Measurements from ENCODE around the gene BRI3BP.

BRI3BP gene

DNA sequence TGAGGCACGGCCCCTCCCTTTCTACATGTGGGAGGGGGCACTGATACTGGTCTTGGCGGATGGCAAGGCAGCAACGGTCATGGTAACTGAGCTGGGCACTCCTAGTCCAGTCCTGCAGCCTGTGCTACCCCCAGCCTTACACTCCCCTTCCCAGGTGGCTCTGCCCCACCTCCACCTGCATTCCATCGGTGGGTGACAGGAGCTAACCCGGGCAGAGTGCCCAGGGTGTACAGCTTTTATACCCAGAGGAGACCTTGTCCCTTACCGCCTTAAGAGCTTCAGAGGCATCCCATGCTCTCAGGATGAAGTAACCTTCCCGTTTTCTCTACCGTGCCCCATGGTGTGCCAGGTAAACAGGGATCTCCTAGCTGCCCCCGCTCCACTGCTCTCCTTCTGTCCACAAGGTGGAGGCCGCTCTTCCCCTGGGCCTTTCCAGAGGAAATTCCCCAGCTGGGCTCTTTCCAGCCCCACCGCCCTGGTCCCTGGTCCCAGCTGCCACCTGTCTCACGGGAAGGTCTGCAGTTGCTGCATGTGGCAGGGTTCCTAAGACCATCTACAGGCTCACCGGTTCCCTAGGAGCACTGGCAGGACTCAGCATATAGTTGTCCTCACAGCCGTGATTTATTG lies 20.5 kb downstream of the BRI3BP start:
- no peaks in the 10 kb centered on the region for H3K27me3 ChIP-seq (ENCODE audit: insufficient read depth, low read length, poor library complexity, severe bottlenecking)
- no peaks in the 10 kb centered on the region for H3K9me3 ChIP-seq (ENCODE audit: insufficient read depth, low read depth, low read length)
- H3K79me2 ChIP-seq (ENCODE audit: insufficient read depth, low read length), result peaks cover 30% of the 10 kb centered on the region; the same call in 1 of the 2 replicates
- TF ChIP-seq, protein P1, sequence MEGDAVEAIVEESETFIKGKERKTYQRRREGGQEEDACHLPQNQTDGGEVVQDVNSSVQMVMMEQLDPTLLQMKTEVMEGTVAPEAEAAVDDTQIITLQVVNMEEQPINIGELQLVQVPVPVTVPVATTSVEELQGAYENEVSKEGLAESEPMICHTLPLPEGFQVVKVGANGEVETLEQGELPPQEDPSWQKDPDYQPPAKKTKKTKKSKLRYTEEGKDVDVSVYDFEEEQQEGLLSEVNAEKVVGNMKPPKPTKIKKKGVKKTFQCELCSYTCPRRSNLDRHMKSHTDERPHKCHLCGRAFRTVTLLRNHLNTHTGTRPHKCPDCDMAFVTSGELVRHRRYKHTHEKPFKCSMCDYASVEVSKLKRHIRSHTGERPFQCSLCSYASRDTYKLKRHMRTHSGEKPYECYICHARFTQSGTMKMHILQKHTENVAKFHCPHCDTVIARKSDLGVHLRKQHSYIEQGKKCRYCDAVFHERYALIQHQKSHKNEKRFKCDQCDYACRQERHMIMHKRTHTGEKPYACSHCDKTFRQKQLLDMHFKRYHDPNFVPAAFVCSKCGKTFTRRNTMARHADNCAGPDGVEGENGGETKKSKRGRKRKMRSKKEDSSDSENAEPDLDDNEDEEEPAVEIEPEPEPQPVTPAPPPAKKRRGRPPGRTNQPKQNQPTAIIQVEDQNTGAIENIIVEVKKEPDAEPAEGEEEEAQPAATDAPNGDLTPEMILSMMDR (conservative IDR thresholded peaks at IDR 0.05; ENCODE audit: low read length), result no peak
- TF ChIP-seq EZH2phosphoT487 (IDR thresholded peaks at IDR 0.05; ENCODE audit: borderline replicate concordance), result no peak
- H3K9me2 ChIP-seq (replicated peaks; ENCODE audit: low read depth, low read length), result no peaks in the 10 kb centered on the region
- H3K4me2 ChIP-seq (ENCODE audit: low read depth, low read length, poor library complexity, severe bottlenecking), result no peak overlapping the region
- H3K4me3 ChIP-seq (ENCODE audit: low read length, poor library complexity, severe bottlenecking), result no peak overlapping the region
- no peak overlapping the region for H2AFZ ChIP-seq (ENCODE audit: low read length)
- no peaks in the 10 kb centered on the region for H3F3A ChIP-seq (ENCODE audit: low read depth)
- H3K9ac ChIP-seq (ENCODE audit: low read depth, low read length, poor library complexity, severe bottlenecking), result no peak overlapping the region
- peaks cover 63% of the 10 kb centered on the region; the same call in 1 of the 2 replicates for H3K36me3 ChIP-seq (ENCODE audit: insufficient read depth, low read length)
- H3K4me1 ChIP-seq (ENCODE audit: insufficient read depth, low read length, poor library complexity, severe bottlenecking), result no peaks in the 10 kb centered on the region
- H4K20me1 ChIP-seq (ENCODE audit: insufficient read depth, low read length, poor library complexity, severe bottlenecking), result peaks cover 4% of the 10 kb centered on the region

DNA sequence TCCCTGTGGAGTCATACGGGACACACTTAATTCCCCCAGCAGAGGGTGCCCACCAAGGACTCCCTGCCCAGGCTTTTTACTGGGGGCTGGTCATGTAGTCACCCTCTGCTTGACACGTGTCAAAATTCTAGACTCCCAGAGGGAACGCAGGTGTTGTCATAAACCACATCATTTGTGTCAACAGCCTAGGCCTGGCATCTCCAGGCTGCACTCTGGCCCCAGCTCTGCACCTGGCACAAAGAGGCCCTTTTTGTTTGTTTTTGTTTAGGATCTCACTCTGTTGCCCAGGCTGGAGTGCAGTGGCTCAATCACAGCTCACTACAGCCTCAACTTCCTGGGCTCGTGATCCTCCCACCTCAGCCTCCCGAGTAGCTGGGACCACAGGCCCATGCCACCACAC lies 21.1 kb downstream of the BRI3BP start:
- Histone ChIP-seq H3K27me3 (ENCODE audit: insufficient read depth, low read length, poor library complexity, severe bottlenecking) (no peaks in the 10 kb centered on the region), H2AFZ (ENCODE audit: low read length) (no peak overlapping the region), H4K20me1 (ENCODE audit: insufficient read depth, low read length, poor library complexity, severe bottlenecking) (peaks cover 4% of the 10 kb centered on the region), H3K36me3 (ENCODE audit: insufficient read depth, low read length) (peaks cover 65% of the 10 kb centered on the region; the same call in 1 of the 2 replicates), H3K4me1 (ENCODE audit: insufficient read depth, low read length, poor library complexity, severe bottlenecking) (no peaks in the 10 kb centered on the region), H3K9me3 (ENCODE audit: insufficient read depth, low read depth, low read length) (no peaks in the 10 kb centered on the region), H3K4me2 (ENCODE audit: low read depth, low read length, poor library complexity, severe bottlenecking) (no peak overlapping the region), H3K4me3 (ENCODE audit: low read length, poor library complexity, severe bottlenecking) (no peak overlapping the region), H3K79me2 (ENCODE audit: insufficient read depth, low read length) (peaks cover 25% of the 10 kb centered on the region; the same call in 1 of the 2 replicates), H3F3A (ENCODE audit: low read depth) (no peaks in the 10 kb centered on the region), H3K9me2 (replicated peaks; ENCODE audit: low read depth, low read length) (no peaks in the 10 kb centered on the region), H3K9ac (ENCODE audit: low read depth, low read length, poor library complexity, severe bottlenecking) (no peak overlapping the region)
- TF ChIP-seq EZH2phosphoT487 (IDR thresholded peaks at IDR 0.05; ENCODE audit: borderline replicate concordance), result no peak
- TF ChIP-seq, protein P1 (conservative IDR thresholded peaks at IDR 0.05; ENCODE audit: low read length), result no peak

DNA sequence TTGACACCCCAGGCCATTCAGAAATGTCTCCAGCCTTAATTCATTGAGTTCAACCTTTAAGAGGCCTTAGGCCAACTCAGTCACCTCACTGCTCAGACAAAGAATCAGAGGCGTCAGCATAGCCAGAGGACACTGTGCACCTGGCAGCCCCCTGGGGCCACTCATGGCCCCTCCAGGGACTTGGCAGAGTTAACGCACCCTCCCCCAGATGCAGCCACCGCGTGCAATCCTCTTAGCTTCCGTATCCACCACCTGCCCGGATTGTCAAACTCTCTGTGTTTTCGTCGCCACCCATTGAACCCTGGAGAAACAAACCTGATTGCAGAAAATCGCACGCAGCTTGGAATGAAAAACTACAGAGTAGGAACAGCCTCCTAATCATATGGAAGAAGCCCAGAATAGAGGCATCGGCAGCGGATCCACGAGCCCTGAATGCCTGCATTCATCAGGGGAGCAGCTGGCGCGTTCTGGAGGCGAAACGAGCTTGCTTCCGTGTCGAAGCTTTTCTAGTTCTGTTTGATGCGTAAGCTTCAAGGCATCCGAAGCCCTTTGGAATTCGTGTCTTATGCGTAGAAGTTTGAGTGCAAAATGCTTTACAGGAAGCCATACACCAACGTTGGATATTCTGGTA lies 22.4 kb downstream of the BRI3BP start:
- Histone ChIP-seq H3K4me2 (ENCODE audit: low read depth, low read length, poor library complexity, severe bottlenecking) (no peak overlapping the region), H2AFZ (ENCODE audit: low read length) (no peak overlapping the region), H3K9ac (ENCODE audit: low read depth, low read length, poor library complexity, severe bottlenecking) (no peak overlapping the region), H3K79me2 (ENCODE audit: insufficient read depth, low read length) (peaks cover 16% of the 10 kb centered on the region; the same call in 1 of the 2 replicates), H3K36me3 (ENCODE audit: insufficient read depth, low read length) (peaks cover 67% of the 10 kb centered on the region; the same call in 1 of the 2 replicates), H3K4me1 (ENCODE audit: insufficient read depth, low read length, poor library complexity, severe bottlenecking) (no peaks in the 10 kb centered on the region), H3K4me3 (ENCODE audit: low read length, poor library complexity, severe bottlenecking) (no peak overlapping the region), H3F3A (ENCODE audit: low read depth) (no peaks in the 10 kb centered on the region), H3K27me3 (ENCODE audit: insufficient read depth, low read length, poor library complexity, severe bottlenecking) (no peaks in the 10 kb centered on the region), H4K20me1 (ENCODE audit: insufficient read depth, low read length, poor library complexity, severe bottlenecking) (peaks cover 4% of the 10 kb centered on the region), H3K9me2 (replicated peaks; ENCODE audit: low read depth, low read length) (no peaks in the 10 kb centered on the region), H3K9me3 (ENCODE audit: insufficient read depth, low read depth, low read length) (no peaks in the 10 kb centered on the region)
- TF ChIP-seq, protein P1 (conservative IDR thresholded peaks at IDR 0.05; ENCODE audit: low read length), result no peak
- no peak for TF ChIP-seq EZH2phosphoT487 (IDR thresholded peaks at IDR 0.05; ENCODE audit: borderline replicate concordance)

Data from Loucy (cell line).